OCI-LY7 (cell line): ENCODE results near the gene SPDYA. TPM values are rescaled to one million over a fixed set of nuclear protein-coding genes. Genes with fewer than 3 reads are reported as not detected.
A peak's percentile ranks its signal among the peaks of the same experiment; 100 is the strongest.

ENCODE experiments used
- BruUV-seq: library from RNA; stranded (reverse); fragments of 400-500 nt; replicated peaks from 2 replicates; lab custom pipeline; 2021; lab: Mats Ljungman, UMichigan
- CTCF ChIA-PET: fragments of 300-600 bp; sonication (Branson Sonifier 250); formaldehyde crosslinking; loops from one replicate; lab custom pipeline; 2022; ENCODE audit warnings: antibody characterized with exemption; ENCODE audit not compliant: unreplicated experiment; lab: Charles Lee
- POLR2A ChIA-PET: fragments of 300-600 bp; sonication (Branson Sonifier 250); formaldehyde crosslinking; loops from one replicate; lab custom pipeline; 2022; ENCODE audit warnings: antibody characterized with exemption; lab: Charles Lee
- DNase-seq: peaks from one replicate; pipeline ENCODE4 v3.0.0-alpha.2; 2015; ENCODE audit warnings: low spot score
- H2AFZ ChIP-seq: fragments of 200-600 bp; sonication (generic), shearing (Covaris generic); 2 replicates; pipeline ENCODE4 v1.6.1; 2014; ENCODE audit warnings: mild to moderate bottlenecking, antibody characterized with exemption, low read length, moderate library complexity
- H3K27ac ChIP-seq: fragments of 200-600 bp; sonication (generic); 2 replicates; pipeline ENCODE4 v1.5.1; 2014; ENCODE audit warnings: mixed run types, low read depth, mild to moderate bottlenecking, moderate library complexity, low read length, inconsistent platforms; ENCODE audit not compliant: poor library complexity, severe bottlenecking
- H3K36me3 ChIP-seq: fragments of 200-600 bp; sonication (generic); 2 replicates; pipeline ENCODE4 v1.6.1; 2014; ENCODE audit warnings: mild to moderate bottlenecking, antibody characterized with exemption, low read length, moderate library complexity, mixed read lengths; ENCODE audit not compliant: insufficient read depth
- H3K4me1 ChIP-seq: fragments of 200-600 bp; sonication (generic); 2 replicates; pipeline ENCODE4 v1.5.1; 2014; ENCODE audit warnings: mild to moderate bottlenecking, low read length; ENCODE audit not compliant: insufficient read depth, poor library complexity, severe bottlenecking
- H3K4me2 ChIP-seq: fragments of 200-600 bp; sonication (generic); 2 replicates; pipeline ENCODE4 v1.6.1; 2014; ENCODE audit warnings: mild to moderate bottlenecking, low read length
- H3K4me3 ChIP-seq: fragments of 200-600 bp; sonication (generic); 2 replicates; pipeline ENCODE4 v1.5.1; 2014; ENCODE audit warnings: mild to moderate bottlenecking, low read depth, low read length; ENCODE audit not compliant: poor library complexity, severe bottlenecking
- H3K79me2 ChIP-seq: fragments of 200-600 bp; sonication (generic); 2 replicates; pipeline ENCODE4 v1.6.1; 2016; ENCODE audit warnings: low read depth, mild to moderate bottlenecking, low read length, moderate library complexity, mixed read lengths; ENCODE audit not compliant: insufficient read depth
- H3K9me2 ChIP-seq: fragments of 200-600 bp; sonication (generic); 2 replicates; pipeline ENCODE4 v1.6.1; 2016; ENCODE audit warnings: mild to moderate bottlenecking, low read length, mixed read lengths; ENCODE audit not compliant: insufficient read depth
- H3K9me3 ChIP-seq: fragments of 200-600 bp; sonication (generic); 2 replicates; pipeline ENCODE4 v1.6.1; 2014; ENCODE audit warnings: mild to moderate bottlenecking, mixed run types, low read length, mixed read lengths
- H4K20me1 ChIP-seq: fragments of 200-600 bp; sonication (generic); 2 replicates; pipeline ENCODE4 v1.6.1; 2014; ENCODE audit warnings: mild to moderate bottlenecking, antibody characterized with exemption, low read length, moderate library complexity, mixed read lengths; ENCODE audit not compliant: insufficient read depth
- CTCF ChIP-seq: fragments of 200-600 bp; sonication (generic); conservative IDR thresholded peaks from 2 replicates; pipeline ENCODE4 v1.5.1; 2014; ENCODE audit warnings: mild to moderate bottlenecking, antibody characterized with exemption, low read length, moderate library complexity, mixed read lengths
- EZH2phosphoT487 ChIP-seq: fragments of 200-600 bp; sonication (generic); IDR thresholded peaks from 2 replicates; pipeline ENCODE4 v1.6.1; 2018; ENCODE audit warnings: low read depth, borderline replicate concordance, mild to moderate bottlenecking, mixed run types, antibody characterized with exemption, low read length, moderate library complexity, mixed read lengths
- intact Hi-C: fragments of 100-400 bp; cut with micrococcal nuclease; formaldehyde crosslinking; loops from one replicate; pipeline ENCODE4 v1.10.0; 2022; ENCODE audit not compliant: unreplicated experiment
- total RNA-seq, 2 experiments: library from RNA; depleted of rRNA in 1 of 2; stranded (reverse); fragments of >200 nt in 1 of 2; shearing (Covaris generic) in 1 of 2; gene quantifications; 2 replicates each; pipeline ENCODE4 v1.2.3, GENCODE V29; 2014 to 2022

Gene SPDYA
- total RNA-seq, 2 experiments from 2014 or later = 1.1 to 1.7 TPM

GRCh38 chr2:28809927-28810326, 707 bp upstream of the SPDYA start:
- no peak overlapping the region for H2AFZ ChIP-seq
- no peak overlapping the region for H3K27ac ChIP-seq
- H3K36me3 ChIP-seq = peaks cover 21% of the 10 kb centered on the region
- H3K79me2 ChIP-seq = no peaks in the 10 kb centered on the region
- TF ChIP-seq EZH2phosphoT487 (no peak), CTCF (no peak)
- no peak for DNase-seq
- POLR2A ChIA-PET = no interaction called here
- no peaks in the 10 kb centered on the region for H4K20me1 ChIP-seq
- H3K9me3 ChIP-seq = no peaks in the 10 kb centered on the region
- no TSS peak for BruUV-seq
- H3K4me3 ChIP-seq = no peak overlapping the region
- H3K9me2 ChIP-seq = no peaks in the 10 kb centered on the region
- peaks cover 5% of the 10 kb centered on the region for H3K4me1 ChIP-seq
- intact Hi-C loops = no loop called here
- H3K4me2 ChIP-seq = no peak overlapping the region
- CTCF ChIA-PET = interaction anchor here (0.5 kb wide), 1 partner anchor 92 kb away, joined by 7 read pairs; no protein-coding TSS in a partner anchor

GRCh38 chr2:28818053-28818452, 7.4 kb downstream of the SPDYA start:
- intact Hi-C loops = no loop called here
- Histone ChIP-seq H3K4me2 (no peak overlapping the region), H3K9me2 (no peaks in the 10 kb centered on the region), H3K79me2 (no peaks in the 10 kb centered on the region), H3K4me1 (no peaks in the 10 kb centered on the region), H3K36me3 (no peaks in the 10 kb centered on the region), H3K9me3 (no peaks in the 10 kb centered on the region), H4K20me1 (peaks cover 4% of the 10 kb centered on the region; the same call in 1 of the 2 replicates), H3K27ac (no peak overlapping the region), H2AFZ (no peak overlapping the region), H3K4me3 (no peak overlapping the region)
- CTCF ChIA-PET = no interaction called here
- TF ChIP-seq EZH2phosphoT487 = no peak
- TF ChIP-seq CTCF = no peak
- POLR2A ChIA-PET = no interaction called here
- DNase-seq = no peak
- BruUV-seq = no TSS peak

GRCh38 chr2:28821295-28821958, 10.8 kb downstream of the SPDYA start:
- DNase-seq = peak; percentile 65
- H3K27ac ChIP-seq = no peak overlapping the region
- H3K36me3 ChIP-seq = no peaks in the 10 kb centered on the region
- no peak overlapping the region for H3K4me2 ChIP-seq
- no TSS peak for BruUV-seq
- no peak overlapping the region for H2AFZ ChIP-seq
- CTCF ChIA-PET = no interaction called here
- TF ChIP-seq EZH2phosphoT487 = no peak
- peak; percentile 79 for TF ChIP-seq CTCF
- POLR2A ChIA-PET = interaction anchor here (0.8 to 1.6 kb wide), 2 partner anchors 13 to 116 kb away, joined by 3 to 6 read pairs; no protein-coding TSS in a partner anchor
- H3K4me3 ChIP-seq = no peak overlapping the region
- no peaks in the 10 kb centered on the region for H3K79me2 ChIP-seq
- intact Hi-C loops = loop anchor here (1.0 to 2.0 kb wide), 2 partner anchors 131 to 375 kb away; no protein-coding TSS in a partner anchor
- H3K4me1 ChIP-seq = no peaks in the 10 kb centered on the region
- H3K9me3 ChIP-seq = no peaks in the 10 kb centered on the region
- peaks cover 4% of the 10 kb centered on the region; the same call in 1 of the 2 replicates for H4K20me1 ChIP-seq
- no peaks in the 10 kb centered on the region for H3K9me2 ChIP-seq
